Activated CD4-positive, alpha-beta T cell treated with anti-CD3 and anti-CD28 coated beads for 1 hour (primary cell): ENCODE data around the gene CPTP.

ENCODE experiments used
- DNase-seq: peaks from one replicate; pipeline ENCODE4 v3.0.0-alpha.2; 2020

Gene CPTP

GRCh38 chr1:1336931-1337792 is 12.6 kb downstream of the CPTP start:
- DNase-seq = no peak

DNA sequence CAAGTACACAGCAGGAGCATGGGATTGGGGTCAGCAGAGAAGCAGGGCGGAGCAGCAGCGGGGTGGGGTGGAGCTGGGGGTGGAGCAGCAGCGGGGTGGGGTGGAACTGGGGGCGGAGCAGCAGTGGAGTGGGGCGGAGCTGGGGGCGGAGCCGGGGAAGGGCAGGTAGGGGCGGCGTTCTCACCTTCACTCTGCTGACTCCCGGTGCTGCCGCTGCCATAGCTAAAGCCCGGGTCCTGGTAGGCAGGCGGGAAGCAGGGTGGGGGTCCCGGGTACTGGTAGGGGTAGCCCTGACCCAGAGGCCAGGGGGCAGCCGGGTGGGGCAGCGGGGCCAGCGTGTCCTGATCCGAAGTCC is 13.2 kb downstream of the CPTP start:
- DNase-seq = no peak

DNA sequence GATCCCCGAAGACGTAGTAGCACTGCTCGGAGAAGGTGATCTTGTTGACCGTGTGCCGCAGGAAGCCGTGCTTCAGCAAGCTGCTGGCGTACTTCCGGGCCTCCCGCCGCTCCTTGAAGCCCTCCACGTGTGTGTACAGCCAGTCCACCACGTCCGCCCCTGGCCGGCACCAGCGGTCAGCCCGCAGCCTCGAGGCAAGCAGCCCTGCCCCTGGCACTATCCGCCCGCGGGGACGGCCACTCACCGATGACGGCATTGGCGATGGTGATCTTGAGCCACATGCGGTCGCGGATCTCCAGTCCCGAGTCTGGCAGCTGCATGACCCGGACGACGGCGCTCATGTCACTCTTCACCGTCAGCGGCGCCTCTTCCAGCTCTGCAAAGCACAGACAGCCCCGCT is 13.7 kb downstream of the CPTP start:
- no peak for DNase-seq

GRCh38 chr1:1340185-1340584 is 15.6 kb downstream of the CPTP start:
- DNase-seq = no peak

GRCh38 chr1:1340791-1341548 is 16.4 kb downstream of the CPTP start:
- no peak for DNase-seq

DNA sequence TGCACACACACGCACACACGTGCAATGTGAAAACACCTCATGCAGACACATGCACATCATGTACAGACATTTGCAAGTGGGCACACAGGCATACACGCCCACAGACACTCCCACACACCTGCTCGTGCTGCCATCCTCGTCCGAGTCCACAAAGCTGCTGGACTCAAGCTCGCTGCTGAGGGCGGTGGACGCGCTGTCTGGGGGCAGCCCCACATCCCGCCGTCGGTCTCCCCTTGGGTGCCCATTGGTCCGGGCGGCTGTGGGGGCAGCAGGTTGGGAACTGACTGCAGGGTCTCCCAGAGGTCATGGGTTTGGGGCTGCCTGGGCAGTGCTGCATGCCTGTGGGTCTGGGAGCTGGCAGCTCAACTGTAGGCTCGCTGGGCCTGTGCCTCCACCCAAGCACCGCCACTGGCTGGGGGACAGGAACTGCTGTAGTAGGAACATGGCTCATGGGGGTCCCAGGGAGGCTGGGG is 17.0 kb downstream of the CPTP start:
- DNase-seq = no peak

- no peak for DNase-seq
Measured at GRCh38 chr1:1342061-1342562, 17.5 kb downstream of the CPTP start.

DNA sequence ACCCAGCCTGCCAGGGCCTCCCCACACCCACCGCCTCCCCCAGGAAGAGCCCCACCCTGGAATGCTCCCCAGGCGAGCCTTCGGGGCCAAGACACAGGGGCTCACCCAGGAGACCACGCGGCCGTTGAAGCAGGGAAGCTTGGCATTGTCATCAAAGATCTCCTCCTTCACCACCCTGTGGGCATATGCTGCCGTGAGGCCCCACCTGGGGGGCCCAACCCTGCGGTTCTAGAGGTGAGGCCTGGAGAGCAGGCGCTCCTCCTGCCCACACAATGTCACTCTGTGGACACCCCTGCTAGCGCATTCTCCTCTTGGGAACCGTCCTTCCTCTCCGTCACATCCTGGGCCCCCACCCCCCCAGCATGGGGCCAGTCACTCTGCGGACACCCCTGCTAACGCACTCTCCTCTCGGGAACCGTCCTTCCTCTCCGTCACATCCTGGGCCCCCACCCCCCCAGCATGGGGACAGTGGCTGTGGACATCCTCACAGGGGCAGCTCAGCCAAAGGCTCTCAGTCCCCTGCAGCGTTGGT is 18.0 kb downstream of the CPTP start:
- no peak for DNase-seq

DNA sequence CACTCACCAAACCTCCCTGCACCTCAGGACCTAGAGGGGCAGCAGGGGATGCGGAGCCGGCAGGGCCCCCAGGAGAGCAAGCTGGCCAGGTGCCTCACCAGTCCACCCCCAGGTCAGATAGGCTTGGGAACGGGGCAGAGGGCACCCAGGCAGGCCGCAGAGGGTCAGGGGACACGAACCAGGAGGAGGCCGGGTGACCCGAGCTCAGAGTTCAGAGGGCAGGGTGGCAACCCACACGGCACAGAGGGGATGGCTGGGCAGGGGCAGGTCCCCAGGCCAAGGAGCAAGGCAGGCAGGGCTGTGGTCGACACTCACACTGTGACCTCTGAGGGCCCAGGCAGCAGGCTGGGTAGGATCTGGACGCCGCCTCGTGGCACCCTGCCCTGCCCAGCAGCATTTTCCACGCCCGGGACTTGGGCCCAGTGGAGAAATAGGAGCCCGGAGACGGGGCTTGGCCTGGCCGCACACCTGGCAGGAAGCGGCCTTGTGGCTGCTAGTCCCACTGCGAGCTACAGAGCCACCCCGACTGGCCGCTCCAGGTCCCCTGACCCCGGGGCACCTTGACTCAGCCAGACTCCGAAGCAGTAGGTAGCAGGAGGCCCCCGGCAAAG is 19.3 kb downstream of the CPTP start:
- DNase-seq = no peak

DNA sequence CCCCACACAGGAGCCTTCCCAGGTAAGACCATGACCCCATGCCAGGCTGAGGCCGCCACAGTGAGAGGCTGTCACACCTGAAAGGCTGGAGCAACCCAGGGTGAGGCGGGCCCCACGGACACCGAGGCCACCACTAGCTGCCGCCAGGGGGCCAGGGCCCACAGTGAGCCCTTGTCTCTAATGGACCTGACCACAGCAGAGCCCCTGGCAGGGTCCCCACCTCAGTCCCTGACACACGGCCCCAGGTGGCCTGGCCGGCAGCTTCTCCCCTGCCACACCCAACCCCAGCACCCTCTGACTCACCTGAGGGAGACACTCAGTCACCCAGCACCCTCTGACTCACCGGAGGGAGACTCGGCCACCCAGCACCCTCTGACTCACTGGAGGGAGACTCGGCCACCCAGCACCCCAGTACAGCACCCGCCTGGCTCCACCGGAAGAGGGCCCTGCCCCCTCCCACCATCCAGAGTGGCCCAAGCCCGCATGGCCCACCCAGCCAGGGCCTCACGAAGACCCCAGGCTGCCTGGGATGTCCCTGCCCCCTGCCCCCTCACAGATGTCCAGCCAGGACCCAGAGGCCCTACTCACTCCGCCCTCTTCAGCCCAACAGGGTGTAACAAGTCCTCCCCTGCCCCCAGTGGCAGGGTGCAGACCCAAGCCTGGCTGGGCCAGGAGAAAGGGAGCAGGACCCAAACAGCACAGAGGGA is 20.2 kb downstream of the CPTP start:
- DNase-seq = peak; percentile 30

GRCh38 chr1:1345384-1345783 is 20.8 kb downstream of the CPTP start:
- DNase-seq = no peak

GRCh38 chr1:1345860-1346500 is 21.4 kb downstream of the CPTP start:
- no peak for DNase-seq

DNA sequence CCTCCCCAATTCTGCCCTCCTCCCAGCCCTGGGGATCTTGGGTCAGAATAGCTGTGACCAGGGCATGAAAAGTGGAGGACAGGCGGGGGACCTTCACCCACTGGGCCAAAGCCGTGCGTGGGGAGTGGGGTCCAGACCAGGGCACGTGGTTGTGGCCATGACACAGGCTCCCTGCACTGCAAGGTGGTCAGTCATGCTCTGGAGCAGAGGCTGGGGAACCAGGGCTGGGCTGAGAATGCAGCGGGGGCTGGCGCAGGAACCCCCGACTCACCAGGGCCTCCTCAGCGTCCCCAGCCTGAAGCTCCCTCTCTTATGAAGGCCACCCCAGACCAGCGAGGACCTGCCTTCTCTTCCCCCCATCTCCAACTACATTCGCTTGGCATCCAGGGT is 21.9 kb downstream of the CPTP start:
- no peak for DNase-seq

GRCh38 chr1:1347026-1347595 is 22.5 kb downstream of the CPTP start:
- no peak for DNase-seq

GRCh38 chr1:1347663-1348419 is 23.2 kb downstream of the CPTP start:
- DNase-seq = no peak

- DNase-seq = no peak
Measured at GRCh38 chr1:1348420-1349255, 24.0 kb downstream of the CPTP start.

DNA sequence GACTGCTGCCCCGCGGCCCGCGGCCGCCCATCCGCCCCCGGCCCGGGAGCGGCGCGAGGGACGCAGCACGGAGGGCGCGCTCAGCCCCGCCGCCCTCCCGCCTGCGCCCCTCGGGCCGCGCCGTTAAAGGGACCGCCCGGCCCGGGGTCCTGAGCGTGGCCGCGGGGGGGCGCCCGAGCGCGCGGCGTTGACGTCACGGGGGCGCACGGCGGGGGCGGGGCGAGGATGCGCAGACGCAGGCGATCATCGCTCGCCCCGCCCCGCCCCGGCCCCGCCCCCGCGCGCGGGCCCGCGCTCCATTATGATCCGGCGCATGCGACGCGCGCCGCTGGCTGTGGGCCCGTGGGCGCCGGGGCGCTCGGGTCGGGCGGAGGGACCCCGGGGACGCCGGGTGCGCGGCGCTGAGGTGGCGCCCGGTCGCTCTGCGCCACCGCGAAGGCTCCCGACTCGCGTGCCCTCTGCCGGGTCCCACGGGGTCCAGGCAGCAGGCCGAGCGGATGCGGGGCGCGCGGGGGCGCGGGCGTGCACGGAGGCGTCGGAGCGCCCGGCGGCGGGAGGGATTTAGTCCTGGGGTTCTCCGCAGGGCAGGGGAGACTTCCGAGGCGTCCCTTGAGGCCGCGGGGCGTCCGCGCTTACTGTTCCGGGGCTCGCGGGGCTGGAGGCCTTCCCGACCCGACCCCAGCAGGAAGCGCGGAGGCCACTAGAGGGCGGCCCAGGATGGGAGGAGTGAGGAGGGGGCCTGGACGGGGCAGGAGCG is 24.8 kb downstream of the CPTP start, which contains the start of gene DVL1:
Gene DVL1 (minus strand): TSS at position 163 of the 757 bp plus-strand sequence. CDS start 353 bp downstream, outside the sequence.
- peak; percentile 60 for DNase-seq

DNA sequence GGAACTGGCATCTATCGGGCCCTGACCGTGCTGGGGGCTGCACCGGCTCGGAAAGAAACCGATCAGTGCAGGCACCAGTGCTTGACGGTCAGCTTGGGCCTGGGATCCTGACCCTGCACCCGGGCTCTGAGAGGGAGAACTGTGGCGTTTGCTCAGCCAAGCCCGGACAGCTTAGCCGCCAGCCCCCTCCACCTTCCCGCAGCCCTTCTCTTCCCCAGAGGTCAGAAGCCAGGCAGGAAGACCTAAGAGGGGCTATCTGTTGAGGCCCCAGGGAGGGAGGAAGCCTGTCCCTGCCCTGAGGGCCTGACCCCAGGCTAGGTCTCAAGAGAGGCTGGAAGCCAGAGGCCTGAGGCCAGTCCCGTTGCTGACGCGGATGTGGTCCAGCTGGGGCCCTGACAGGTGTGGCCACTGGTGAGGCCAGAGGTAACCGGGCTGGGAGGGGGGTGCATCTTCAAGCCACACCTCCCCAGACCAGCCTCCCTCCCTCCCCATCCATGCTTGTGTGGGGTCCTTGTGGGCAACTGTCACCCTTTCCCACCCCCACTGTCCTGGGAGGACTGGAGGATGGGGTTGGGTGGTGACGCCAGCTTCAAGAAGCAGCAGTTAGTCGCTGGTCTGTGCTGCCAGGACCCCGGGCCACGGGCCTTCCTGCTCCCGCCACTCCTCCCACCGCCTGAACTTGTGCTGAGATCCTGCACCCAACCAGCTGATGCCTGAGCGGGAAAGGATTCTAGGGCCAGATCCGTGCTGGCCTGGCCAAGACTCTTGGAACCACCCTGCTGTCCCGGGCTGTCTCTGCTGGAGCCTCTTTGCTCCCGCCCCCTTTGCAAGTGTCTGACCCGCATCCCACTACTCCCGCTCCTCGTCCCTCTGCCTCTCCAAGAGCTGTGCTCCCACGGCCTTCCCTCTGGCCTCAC is 27.2 kb downstream of the CPTP start:
- DNase-seq = no peak
